Gastrocnemius medialis (tissue), 4 donors: ENCODE measurements around the gene USP34. TPM values are rescaled to one million over a fixed set of nuclear protein-coding genes. Genes with fewer than 3 reads are reported as not detected.
"Not testable (repeated sequence)": the region's sequence is repeated elsewhere in the genome, so short reads cannot be mapped to it uniquely, and the experiment has no call there.

Experiments used
- ATAC-seq, 2 donors: fragments of 150-250 bp; one replicate each; pipeline ENCODE4 v1.9.1; 2016
- DNase-seq, 2 donors: peaks; one replicate each; pipeline ENCODE4 v3.0.0-alpha.2; 2019
- H3K27ac ChIP-seq, 4 donors: fragments of 200-600 bp; sonication (generic); 1 replicate in 1 of 4; 2 replicates in 3 of 4; pipeline ENCODE4 v1.5.1; 2016 to 2018; ENCODE audit warnings: mild to moderate bottlenecking in 2 of 4, moderate library complexity in 1 of 4
- H3K27me3 ChIP-seq, 3 donors: fragments of 200-600 bp; sonication (generic) in 2 of 3; 1 replicate in 1 of 3; 2 replicates in 2 of 3; pipeline versions ENCODE4 v1.5.1 to v1.6.0; 2016 to 2019; ENCODE audit warnings: mild to moderate bottlenecking in 1 of 3, moderate library complexity in 1 of 3
- H3K36me3 ChIP-seq, 2 donors: fragments of 200-600 bp; sonication (generic) in 1 of 2; one replicate each; pipeline ENCODE4 v1.5.1; 2017 to 2018
- H3K4me1 ChIP-seq, 2 donors: fragments of 200-600 bp; sonication (generic) in 1 of 2; one replicate each; pipeline ENCODE4 v1.5.1; 2016 to 2017; ENCODE audit warnings: mild to moderate bottlenecking in 2 of 2
- H3K4me3 ChIP-seq, 4 donors: fragments of 200-600 bp; sonication (generic) in 3 of 4; 1 replicate in 1 of 4; 2 replicates in 3 of 4; pipeline ENCODE4 v1.5.1; 2016 to 2019; ENCODE audit warnings: mild to moderate bottlenecking in 2 of 4
- H3K9me3 ChIP-seq, 3 donors: fragments of 200-600 bp; sonication (generic) in 2 of 3; 1 replicate in 1 of 3; 2 replicates in 2 of 3; pipeline ENCODE4 v1.5.1; 2016 to 2019
- POLR2A ChIP-seq, 2 donors: fragments of 450-650 bp; IDR thresholded peaks; one replicate each; pipeline ENCODE4 v1.6.1; 2017; ENCODE audit warnings: antibody characterized with exemption in 2 of 2, mild to moderate bottlenecking in 2 of 2, moderate library complexity in 2 of 2
- in situ Hi-C, 4 donors: fragments of 200-750 bp; cut with MboI; loops; one replicate each; pipeline versions ENCODE4 v1.15.0 to v1.8.0; 2017; ENCODE audit warnings: low sequenced_read_pairs in 4 of 4
- intact Hi-C: fragments of 100-400 bp; cut with DNase I; formaldehyde crosslinking; loops from one replicate; pipeline ENCODE4 v1.15.1; 2023; ENCODE audit warnings: low total_unique reads
- total RNA-seq, 4 donors: library from RNA; depleted of rRNA; stranded (reverse); fragments of >200 nt; gene quantifications; one replicate each; pipeline versions ENCODE4 v1.1.0 to v1.2.3, GENCODE V29; 2016
- TF ChIP-seq, protein P1 (sequence below), 5 experiments: fragments of 450-650 bp in 3 of 5; fragments of 200-600 bp in 2 of 5; sonication (generic) in 2 of 5; IDR thresholded peaks in 4 of 5; conservative IDR thresholded peaks in 1 of 5; 1 replicate in 4 of 5; 2 replicates in 1 of 5; pipeline ENCODE4 v1.5.1; 2016 to 2019; ENCODE audit warnings: antibody characterized with exemption in 5 of 5, mild to moderate bottlenecking in 3 of 5, moderate library complexity in 3 of 5

The USP34 gene
- total RNA-seq, 4 donors from 2014 or later = 64.5 to 150 (median 76.3) TPM

- Histone ChIP-seq H3K4me3 (no peak overlapping the region), H3K27me3 (no peaks in the 10 kb centered on the region), H3K27ac (no peak overlapping the region), H3K36me3 (peaks cover 5 to 90% of the 10 kb centered on the region in 2 donors), H3K4me1 (peaks cover 0 to 5% of the 10 kb centered on the region in 2 donors), H3K9me3 (no peaks in the 10 kb centered on the region)
- in situ Hi-C loops = no loop called here
- DNase-seq (no peak), ATAC-seq (no peak)
- intact Hi-C loops = no loop called here
- TF ChIP-seq, protein P1, sequence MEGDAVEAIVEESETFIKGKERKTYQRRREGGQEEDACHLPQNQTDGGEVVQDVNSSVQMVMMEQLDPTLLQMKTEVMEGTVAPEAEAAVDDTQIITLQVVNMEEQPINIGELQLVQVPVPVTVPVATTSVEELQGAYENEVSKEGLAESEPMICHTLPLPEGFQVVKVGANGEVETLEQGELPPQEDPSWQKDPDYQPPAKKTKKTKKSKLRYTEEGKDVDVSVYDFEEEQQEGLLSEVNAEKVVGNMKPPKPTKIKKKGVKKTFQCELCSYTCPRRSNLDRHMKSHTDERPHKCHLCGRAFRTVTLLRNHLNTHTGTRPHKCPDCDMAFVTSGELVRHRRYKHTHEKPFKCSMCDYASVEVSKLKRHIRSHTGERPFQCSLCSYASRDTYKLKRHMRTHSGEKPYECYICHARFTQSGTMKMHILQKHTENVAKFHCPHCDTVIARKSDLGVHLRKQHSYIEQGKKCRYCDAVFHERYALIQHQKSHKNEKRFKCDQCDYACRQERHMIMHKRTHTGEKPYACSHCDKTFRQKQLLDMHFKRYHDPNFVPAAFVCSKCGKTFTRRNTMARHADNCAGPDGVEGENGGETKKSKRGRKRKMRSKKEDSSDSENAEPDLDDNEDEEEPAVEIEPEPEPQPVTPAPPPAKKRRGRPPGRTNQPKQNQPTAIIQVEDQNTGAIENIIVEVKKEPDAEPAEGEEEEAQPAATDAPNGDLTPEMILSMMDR (IDR thresholded peaks at IDR 0.05 in 4 of 5, conservative IDR thresholded peaks at IDR 0.05 in 1 of 5) = no peak
- no peak for TF ChIP-seq POLR2A (IDR thresholded peaks at IDR 0.05)
These were observed 21.6 kb upstream of the USP34 start for GRCh38 chr2:61492476-61492875.

DNA sequence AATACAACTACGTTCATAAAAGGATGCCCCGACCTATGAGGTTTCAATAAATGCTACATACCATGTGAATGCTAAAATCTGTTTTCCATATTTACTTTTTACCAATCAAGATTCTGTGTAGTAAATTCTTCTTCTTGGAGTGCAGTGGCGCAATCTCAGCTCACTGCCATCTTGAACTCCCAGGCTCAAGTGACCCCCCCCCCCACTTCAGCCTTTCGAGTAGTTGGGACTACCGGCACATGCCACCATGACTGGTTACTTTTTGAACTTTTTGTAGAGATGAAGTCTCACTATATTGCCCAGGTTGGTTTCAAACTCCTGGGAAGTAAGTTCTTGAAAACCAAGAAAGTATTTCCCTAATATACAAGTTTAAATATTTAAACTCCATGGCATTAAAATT lies 14.4 kb upstream of the USP34 start:
- TF ChIP-seq POLR2A (IDR thresholded peaks at IDR 0.05) = no peak
- TF ChIP-seq, protein P1 (IDR thresholded peaks at IDR 0.05 in 4 of 5, conservative IDR thresholded peaks at IDR 0.05 in 1 of 5) = no peak
- in situ Hi-C loops = no loop called here
- no peaks in the 10 kb centered on the region for H3K9me3 ChIP-seq
- H3K36me3 ChIP-seq = peaks cover 0 to 96% of the 10 kb centered on the region in 2 donors
- intact Hi-C loops = no loop called here
- no peaks in the 10 kb centered on the region for H3K4me1 ChIP-seq
- H3K27ac ChIP-seq = no peak overlapping the region
- no peak overlapping the region for H3K4me3 ChIP-seq
- DNase-seq (no peak), ATAC-seq (no peak)
- H3K27me3 ChIP-seq = no peaks in the 10 kb centered on the region

- Histone ChIP-seq H3K36me3 (peaks cover 0 to 59% of the 10 kb centered on the region in 2 donors), H3K27me3 (no peaks in the 10 kb centered on the region), H3K9me3 (no peaks in the 10 kb centered on the region), H3K4me3 (no peak overlapping the region), H3K27ac (no peak overlapping the region), H3K4me1 (no peaks in the 10 kb centered on the region)
- in situ Hi-C loops (loop anchor here in 1 of 4 donors (10.0 kb wide), 1 partner anchor 57 kb away; the partner anchor contains the start of gene XPO1), intact Hi-C loops (no loop called here)
- ATAC-seq = no peak
- no peak for DNase-seq
- no peak for TF ChIP-seq POLR2A (IDR thresholded peaks at IDR 0.05)
- TF ChIP-seq, protein P1 (IDR thresholded peaks at IDR 0.05 in 4 of 5, conservative IDR thresholded peaks at IDR 0.05 in 1 of 5) = no peak
These were observed 7.2 kb upstream of the USP34 start for GRCh38 chr2:61478086-61478485.

- ATAC-seq, DNase-seq, H3K4me3 ChIP-seq, H3K9me3 ChIP-seq, intact Hi-C loops, H3K27ac ChIP-seq, H3K4me1 ChIP-seq, H3K27me3 ChIP-seq: not testable (repeated sequence)
- peaks cover 0 to 49% of the 10 kb centered on the region in 2 donors for H3K36me3 ChIP-seq
- in situ Hi-C loops = loop anchor here in 1 of 4 donors (10.0 kb wide), 1 partner anchor 58 kb away; the partner anchor contains the start of gene XPO1
These were observed 6.2 kb upstream of the USP34 start for GRCh38 chr2:61476929-61477589.

DNA sequence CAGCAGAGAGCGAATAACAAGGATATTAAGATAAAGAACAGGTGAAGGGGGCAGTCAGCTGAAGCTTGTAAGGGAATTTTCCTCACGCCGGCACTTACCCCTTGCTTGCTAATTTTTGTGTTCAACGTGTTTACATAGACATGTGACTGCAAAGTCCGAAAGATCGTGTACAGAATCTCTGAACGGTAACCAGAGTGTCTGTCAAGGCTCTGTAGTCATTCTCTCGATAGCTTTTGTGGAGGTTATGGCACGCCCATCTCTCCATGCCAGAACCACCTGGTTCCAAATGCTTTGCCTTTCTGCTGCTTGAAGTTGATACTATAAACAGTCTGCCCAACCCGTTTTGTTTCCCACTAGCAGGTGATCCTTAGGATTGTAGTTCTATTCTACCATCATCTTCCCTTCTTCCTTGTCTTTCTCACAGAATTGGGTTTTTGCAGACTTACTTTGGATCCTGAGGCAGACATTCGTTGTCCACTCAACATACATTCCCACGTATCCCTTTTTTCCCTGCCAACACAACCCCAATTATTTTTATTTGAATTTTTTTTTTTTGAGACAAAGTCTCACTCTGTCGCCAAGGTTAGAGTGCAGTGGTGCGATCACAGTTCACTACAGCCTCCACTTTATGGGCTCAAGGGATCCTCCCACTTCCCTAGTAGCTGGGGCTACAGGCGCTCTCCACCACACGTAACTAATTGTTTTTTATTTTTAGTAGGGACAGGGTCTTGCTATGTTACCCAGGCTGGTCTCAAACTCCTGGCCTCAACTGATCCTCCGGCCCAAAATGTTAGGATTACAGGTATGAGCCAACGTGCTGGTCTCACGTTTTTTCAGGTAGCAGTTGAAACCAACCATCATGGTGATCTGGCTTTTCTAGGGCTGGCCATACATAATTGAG lies 1.3 kb upstream of the USP34 start:
- intact Hi-C loops = loop anchor here (1.0 to 5.0 kb wide), 5 partner anchors 37 to 382 kb away; partner anchors contain the start of genes FAM161A and XPO1
- peak; percentile 6 to 24 for ATAC-seq

More for the DNA sequence above, 1.3 kb upstream of the USP34 start:
- Histone ChIP-seq H3K9me3 (no peaks in the 10 kb centered on the region), H3K27me3 (no peaks in the 10 kb centered on the region), H3K27ac (peak overlapping the region; percentile 95 to 100 (median 98)), H3K4me1 (peaks cover 23 to 29% of the 10 kb centered on the region in 2 donors), H3K36me3 (no peaks in the 10 kb centered on the region), H3K4me3 (peak overlapping the region; percentile 78 to 98 (median 86))
- TF ChIP-seq POLR2A (IDR thresholded peaks at IDR 0.05) = no peak
- TF ChIP-seq, protein P1 (IDR thresholded peaks at IDR 0.05 in 4 of 5, conservative IDR thresholded peaks at IDR 0.05 in 1 of 5) = no peak
- in situ Hi-C loops = loop anchor here in 1 of 4 donors (10.0 kb wide), 1 partner anchor 63 kb away; the partner anchor contains the start of gene XPO1
- DNase-seq = peak in 1 of 2 donors; percentile 38
